ENCODE data around the gene SLC12A4.

Gene SLC12A4

GRCh38 chr16:67962135-67962534 lies 6.3 kb downstream of the SLC12A4 start:
- no peak for DNase-seq

GRCh38 chr16:67961551-67961957 lies 6.9 kb downstream of the SLC12A4 start:
- no peak for DNase-seq

GRCh38 chr16:67959536-67960329 lies 8.7 kb downstream of the SLC12A4 start:
- DNase-seq: no peak

GRCh38 chr16:67957622-67958021 lies 10.8 kb downstream of the SLC12A4 start:
- no peak for DNase-seq

DNA sequence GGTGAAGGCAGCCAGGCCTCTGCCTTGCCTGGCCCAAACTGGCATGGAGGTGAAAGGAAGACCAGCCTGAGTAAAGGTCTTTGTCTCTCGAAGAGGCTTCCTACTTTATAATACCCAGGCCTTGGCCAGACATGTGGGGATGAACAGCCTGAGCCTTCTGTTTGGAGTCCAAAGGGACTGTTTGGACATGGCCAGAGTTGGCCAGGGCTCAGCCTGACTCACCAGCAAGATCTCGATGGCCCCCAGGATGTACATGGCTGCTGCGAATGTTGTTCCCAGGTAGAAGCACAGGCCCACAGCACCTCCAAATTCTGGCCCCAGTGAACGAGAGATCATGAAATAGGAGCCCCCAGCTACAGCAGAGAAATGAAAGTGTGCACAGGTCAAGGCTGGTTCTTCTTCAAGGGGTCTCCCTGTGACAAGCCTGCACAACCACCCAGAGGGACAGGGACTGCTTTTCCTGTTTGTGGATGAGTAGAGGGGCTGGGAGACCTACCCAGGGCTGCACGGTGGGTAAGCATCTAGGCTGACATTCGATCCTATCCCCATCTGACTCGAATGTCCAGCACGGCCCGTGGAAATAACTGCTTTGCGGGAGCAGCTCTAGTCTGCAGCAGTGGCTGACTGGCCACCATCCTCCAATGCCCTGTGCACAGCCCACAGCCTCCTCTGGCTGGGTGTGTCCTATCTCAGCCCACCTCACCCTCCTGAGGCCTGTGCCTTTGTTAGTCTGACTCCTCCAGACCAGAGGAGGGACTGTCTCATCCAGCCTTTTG lies 13.8 kb downstream of the SLC12A4 start:
- DNase-seq: no peak

- no peak for DNase-seq
Measured at GRCh38 chr16:67953641-67954375, 14.6 kb downstream of the SLC12A4 start.

DNA sequence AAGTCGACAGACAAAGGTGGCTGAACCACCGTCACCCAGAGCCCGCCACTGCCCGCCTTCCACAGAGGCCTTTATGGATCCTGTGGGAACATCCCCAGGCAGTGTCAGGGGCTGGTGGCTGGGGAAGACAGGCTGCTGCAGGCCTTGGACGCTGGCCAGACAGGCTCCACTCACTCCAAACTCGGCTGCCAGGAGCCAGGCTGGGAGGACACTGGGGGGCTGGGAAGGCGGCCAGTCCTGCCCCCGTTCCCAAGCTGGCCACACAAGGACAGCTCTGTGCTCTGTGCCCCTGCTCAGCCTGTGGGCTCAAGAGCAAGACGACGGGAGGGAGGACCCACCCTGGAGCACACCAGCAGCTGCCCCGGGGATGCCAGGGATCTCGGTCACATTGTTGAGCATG lies 17.0 kb downstream of the SLC12A4 start:
- DNase-seq: no peak

- no peak for DNase-seq
Measured at GRCh38 chr16:67950335-67950843, 18.0 kb downstream of the SLC12A4 start.

DNA sequence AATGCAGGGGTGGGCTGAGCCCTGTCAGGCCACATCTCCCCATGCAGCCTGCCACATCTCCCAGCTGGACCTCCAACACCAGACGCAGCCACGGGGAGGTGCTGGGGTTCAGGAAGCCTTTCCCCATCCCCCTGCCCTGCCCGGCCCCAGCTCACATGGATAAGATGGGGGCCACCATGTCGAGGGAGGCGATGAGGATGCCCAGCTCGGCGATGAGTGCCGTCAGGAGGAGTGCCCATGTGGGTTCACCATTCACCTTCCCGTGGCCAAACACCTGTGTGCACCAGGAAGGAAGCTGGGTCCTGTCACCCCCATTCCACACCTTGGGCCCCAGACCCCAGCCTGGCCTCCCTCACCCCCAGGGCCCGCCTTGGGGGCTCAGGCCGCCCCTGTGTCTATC lies 18.8 kb downstream of the SLC12A4 start:
- DNase-seq: no peak

DNA sequence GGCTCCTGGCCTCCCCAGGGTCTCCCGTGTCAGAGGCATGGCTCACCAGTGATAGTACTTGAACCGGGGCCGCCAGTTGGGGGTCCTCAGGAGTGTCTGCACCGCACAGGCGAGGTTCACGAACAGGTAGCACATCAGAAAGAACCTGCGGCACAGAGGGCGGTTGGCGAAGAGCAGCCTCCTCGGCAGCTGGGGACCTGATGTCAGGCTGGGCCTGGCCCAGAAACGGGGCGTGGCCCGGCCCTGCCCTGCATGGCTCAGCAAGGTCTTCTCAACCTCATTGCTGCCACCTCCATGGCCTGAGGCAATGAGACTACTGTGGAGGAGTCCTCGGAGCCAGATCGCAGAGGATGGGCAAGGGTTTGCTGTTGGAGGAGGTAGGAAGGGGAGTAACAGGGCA lies 20.4 kb downstream of the SLC12A4 start:
- DNase-seq: no peak

DNA sequence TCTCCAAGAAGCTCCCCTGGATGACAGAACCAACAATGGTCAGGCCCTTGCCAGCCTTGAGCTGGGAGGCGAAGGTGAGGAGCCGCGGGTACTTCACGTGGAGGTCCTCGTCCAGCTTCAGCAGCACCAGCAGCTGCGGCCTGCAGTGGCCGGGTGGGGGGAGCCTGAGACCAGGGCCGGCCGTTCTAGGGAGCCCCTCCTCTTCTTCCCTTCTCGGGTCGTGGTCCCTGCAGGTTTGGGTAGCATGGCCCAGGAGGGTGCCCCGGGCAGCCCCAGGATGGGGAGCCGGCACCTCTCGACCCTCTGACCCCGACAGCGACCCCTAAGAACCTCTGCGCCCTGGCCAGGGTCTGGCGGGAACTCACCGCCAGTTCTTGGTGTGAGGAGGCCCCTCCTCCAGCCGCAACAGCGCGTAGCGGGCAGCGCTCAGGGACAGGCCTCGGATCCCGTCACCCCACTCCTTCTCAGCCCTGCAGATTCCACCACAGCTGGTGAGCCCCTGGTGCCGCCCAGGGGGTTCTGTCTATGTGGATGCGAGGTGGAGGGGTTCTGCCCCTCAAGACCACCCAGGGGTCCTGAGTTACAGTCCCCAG lies 21.4 kb downstream of the SLC12A4 start:
- DNase-seq: no peak

DNA sequence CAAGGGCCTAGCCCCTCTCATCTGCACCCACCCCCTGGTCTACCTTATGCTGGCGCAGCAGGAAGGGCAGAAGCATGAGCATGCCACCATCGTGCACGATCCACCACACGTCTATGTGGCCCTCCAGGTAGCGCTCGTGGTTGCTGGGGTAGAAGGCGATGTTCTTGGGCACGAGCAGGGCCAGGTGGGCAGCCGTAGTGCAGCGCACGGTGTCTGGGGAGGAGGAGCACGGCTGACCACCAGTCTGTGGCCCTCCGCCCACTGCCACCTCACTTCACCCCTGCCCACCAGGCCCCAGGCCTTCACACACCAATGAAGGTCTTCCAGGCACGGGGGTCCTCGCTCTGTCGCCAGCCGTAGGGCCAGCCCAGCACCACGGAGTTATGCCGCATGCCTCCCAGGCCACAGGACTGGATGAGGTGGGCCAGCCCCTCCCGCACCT lies 22.3 kb downstream of the SLC12A4 start:
- DNase-seq: no peak

DNA sequence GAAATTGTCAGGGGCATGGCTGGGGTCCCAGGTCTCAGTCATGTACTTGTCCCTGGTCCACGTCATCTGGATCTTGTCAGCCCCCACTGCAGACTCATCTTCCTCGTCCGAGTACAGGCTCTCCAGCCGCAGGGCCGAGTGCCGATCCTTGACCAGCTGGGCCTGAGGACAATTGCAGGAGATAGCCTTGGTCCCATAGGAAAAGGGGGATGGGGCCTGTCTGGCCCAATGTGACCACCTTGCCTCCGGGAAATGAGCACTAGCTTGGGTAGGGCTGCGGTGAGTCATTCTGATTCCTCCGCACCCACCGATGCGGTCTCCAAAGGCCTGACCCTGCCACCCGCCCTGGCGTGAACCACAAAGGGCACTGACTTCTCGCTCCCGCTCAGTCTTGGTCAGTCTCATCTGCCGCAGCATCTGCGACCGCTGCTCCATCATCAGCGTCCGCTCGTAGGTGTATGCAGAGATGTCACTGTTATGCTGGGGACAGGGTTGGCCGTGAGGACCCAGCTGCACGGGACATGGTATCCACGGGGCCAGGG lies 23.0 kb downstream of the SLC12A4 start:
- DNase-seq: no peak

GRCh38 chr16:67944690-67945391 lies 23.6 kb downstream of the SLC12A4 start:
- DNase-seq: no peak

- DNase-seq: no peak
Measured at GRCh38 chr16:67943619-67944504, 24.6 kb downstream of the SLC12A4 start, which contains the start of gene LCAT. LCAT (minus strand) TSS chr16:67944120; CDS start chr16:67944101, 19 bp downstream.

GRCh38 chr16:67943256-67943618 lies 25.2 kb downstream of the SLC12A4 start:
- no peak for DNase-seq

DNA sequence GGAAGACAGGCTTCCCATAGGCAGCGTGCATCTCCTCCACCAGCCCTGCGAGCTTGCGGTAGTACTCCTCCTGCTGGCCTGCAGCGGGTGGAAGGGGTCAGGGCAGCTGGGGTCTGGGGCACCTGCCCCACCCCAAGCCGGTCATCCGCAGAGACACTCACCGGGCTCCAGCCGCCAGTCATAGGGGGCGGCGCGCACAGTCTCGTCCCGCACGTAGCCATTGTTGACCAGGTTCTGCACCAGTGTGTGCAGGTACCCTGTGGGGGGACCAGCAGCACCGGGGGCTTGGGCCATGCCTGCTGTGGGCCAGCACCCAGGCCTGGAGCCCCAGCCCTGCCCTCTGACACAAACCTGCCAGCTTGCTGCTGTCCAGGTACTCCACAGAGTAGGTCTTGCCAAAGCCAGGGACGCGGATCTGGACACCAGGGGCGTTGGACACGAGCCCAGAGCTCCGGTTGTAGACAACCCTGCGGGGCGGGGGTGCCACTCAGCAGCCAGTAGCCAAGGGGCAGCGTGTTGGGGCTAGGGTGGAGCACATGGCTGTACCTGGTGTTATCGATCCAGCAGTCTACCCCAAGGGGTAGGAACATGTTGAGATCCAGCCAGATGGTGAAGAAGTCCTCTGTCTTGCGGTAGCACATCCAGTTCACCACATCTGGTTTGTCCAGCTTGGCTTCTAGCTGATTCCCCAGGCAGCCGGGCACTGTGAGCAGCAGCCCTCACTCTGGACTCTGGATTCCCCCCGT lies 25.8 kb downstream of the SLC12A4 start:
- no peak for DNase-seq

DNA sequence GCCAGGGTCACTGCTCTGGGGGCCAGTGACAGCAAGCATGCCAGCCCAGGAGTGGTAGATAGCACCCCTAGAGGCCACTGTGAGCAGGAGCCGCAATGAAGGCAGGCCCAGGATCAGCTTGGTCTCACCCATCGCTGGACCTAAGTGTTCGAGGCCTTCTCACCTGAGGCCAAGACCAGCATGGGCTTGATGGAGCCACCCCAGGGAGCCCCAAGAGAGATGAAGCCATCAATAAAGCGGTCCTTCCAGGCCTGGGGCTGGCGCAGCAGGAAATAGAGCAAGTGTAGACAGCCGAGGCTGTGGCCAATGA lies 26.3 kb downstream of the SLC12A4 start:
- DNase-seq: no peak

DNA sequence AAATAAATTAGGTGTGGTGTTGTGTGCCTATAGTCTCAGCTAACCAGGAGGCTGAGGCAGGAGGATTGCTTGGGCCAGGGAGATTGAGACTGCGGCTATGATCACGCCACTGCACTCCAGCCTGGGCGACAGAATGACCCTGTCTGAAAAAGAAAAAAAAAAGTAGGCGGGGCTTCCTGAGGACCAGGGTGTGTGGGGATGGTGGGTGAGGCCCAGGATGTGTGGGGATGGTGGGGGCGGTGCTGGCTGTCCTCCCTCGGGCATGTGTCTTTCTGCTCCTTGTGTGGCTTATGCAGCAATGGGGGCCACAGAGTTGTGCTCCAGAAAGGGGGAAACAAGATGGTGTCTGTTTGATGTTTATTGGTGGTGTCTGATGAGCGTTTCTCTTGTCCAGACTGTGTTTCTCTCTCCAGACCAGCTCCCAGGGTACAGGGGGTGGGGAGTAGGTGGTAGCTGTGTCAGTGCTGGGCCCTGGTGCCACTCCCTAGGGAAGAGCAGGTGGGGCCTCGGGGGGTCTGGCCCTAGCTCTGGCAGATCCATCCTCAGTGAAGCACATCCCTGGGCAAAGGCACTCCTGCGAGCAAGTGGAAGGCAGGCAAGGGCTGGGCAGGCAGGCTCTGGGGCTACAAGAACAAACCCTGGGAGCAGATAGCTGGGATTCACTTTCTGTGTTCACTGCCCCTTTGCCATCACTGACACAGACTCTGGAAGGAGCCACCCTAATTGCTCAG lies 26.8 kb downstream of the SLC12A4 start:
- DNase-seq: no peak
